IMR-90 (cell line): ENCODE results near the gene TRAF4. TPM values are rescaled to one million over a fixed set of nuclear protein-coding genes. Genes with fewer than 3 reads are reported as not detected.

Source experiments
- ATAC-seq: fragments of 200-7000 bp; cut with Tn5 transposase; 2 replicates; pipeline ENCODE4 v1.9.1; 2020; ENCODE audit warnings: low read depth, mild to moderate bottlenecking, moderate library complexity
- BruUV-seq: library from RNA; stranded (reverse); fragments of 400-500 nt; replicated peaks from 2 replicates; lab custom pipeline; 2021; lab: Mats Ljungman, UMichigan
- CTCF ChIA-PET: fragments of 300-600 bp; formaldehyde crosslinking; extraction: SDS; loops from one replicate; lab custom pipeline; 2021; ENCODE audit warnings: antibody characterized with exemption; lab: Yijun Ruan, JAX
- POLR2A ChIA-PET: fragments of 300-600 bp; sonication (Branson Sonifier 250); formaldehyde crosslinking; loops from one replicate; lab custom pipeline; 2022; ENCODE audit warnings: antibody characterized with exemption; ENCODE audit not compliant: unreplicated experiment; lab: Charles Lee
- DNase-seq: peaks from one replicate; pipeline ENCODE4 v3.0.0; 2013
- H2AFZ ChIP-seq: replicated peaks from 2 replicates; pipeline ENCODE3; 2013; ENCODE audit warnings: low read length, mild to moderate bottlenecking; ENCODE audit not compliant: poor library complexity
- H2AK5ac ChIP-seq: 2 replicates; pipeline ENCODE4 v1.6.1; 2013; ENCODE audit warnings: low read depth, low read length, inconsistent platforms
- H2AK9ac ChIP-seq: replicated peaks from 2 replicates; pipeline ENCODE3; 2013; ENCODE audit warnings: mild to moderate bottlenecking, low read depth, low read length, moderate library complexity; ENCODE audit not compliant: poor library complexity
- H2BK120ac ChIP-seq: 2 replicates; pipeline ENCODE4 v1.6.1; 2013; ENCODE audit warnings: low read depth, low read length, inconsistent platforms
- H2BK15ac ChIP-seq: 3 replicates; pipeline ENCODE4 v1.6.1; 2013; ENCODE audit warnings: low read depth, low read length, inconsistent platforms
- H2BK20ac ChIP-seq: 2 replicates; pipeline ENCODE4 v1.6.1; 2013; ENCODE audit warnings: low read depth, mild to moderate bottlenecking, inconsistent platforms, low read length, moderate library complexity
- H2BK5ac ChIP-seq: 2 replicates; pipeline ENCODE4 v1.6.1; 2013; ENCODE audit warnings: mild to moderate bottlenecking, low read depth, low read length, inconsistent platforms; ENCODE audit not compliant: poor library complexity, severe bottlenecking
- H3K14ac ChIP-seq: replicated peaks from 2 replicates; pipeline ENCODE4 v1.6.1; 2013; ENCODE audit warnings: low read depth, low read length, inconsistent platforms
- H3K18ac ChIP-seq: 2 replicates; pipeline ENCODE4 v1.6.1; 2013; ENCODE audit warnings: low read depth, low read length, control low read depth
- H3K23ac ChIP-seq: 2 replicates; pipeline ENCODE4 v1.6.1; 2013; ENCODE audit warnings: low read depth, low read length, inconsistent platforms
- H3K27ac ChIP-seq: 2 replicates; pipeline ENCODE4 v1.5.1; 2013; ENCODE audit warnings: mild to moderate bottlenecking, control low read depth, low read length; ENCODE audit not compliant: insufficient read depth
- H3K27me3 ChIP-seq: 2 replicates; pipeline ENCODE4 v1.6.1; 2013; ENCODE audit warnings: low read length; ENCODE audit not compliant: control insufficient read depth, insufficient read depth
- H3K36me3 ChIP-seq: 2 replicates; pipeline ENCODE4 v1.6.1; 2013; ENCODE audit warnings: low read length, mixed read lengths; ENCODE audit not compliant: control insufficient read depth, insufficient read depth
- H3K4ac ChIP-seq: 2 replicates; pipeline ENCODE4 v1.6.1; 2013; ENCODE audit warnings: low read depth, low read length, inconsistent platforms
- H3K4me1 ChIP-seq: 2 replicates; pipeline ENCODE4 v1.6.1; 2013; ENCODE audit warnings: low read length, mixed read lengths; ENCODE audit not compliant: control insufficient read depth, insufficient read depth
- H3K4me2 ChIP-seq: 2 replicates; pipeline ENCODE4 v1.6.1; 2013; ENCODE audit warnings: low read depth, mild to moderate bottlenecking, control low read depth, low read length, moderate library complexity
- H3K4me3 ChIP-seq: 2 replicates; pipeline ENCODE4 v1.5.1; 2013; ENCODE audit warnings: low read depth, mild to moderate bottlenecking, control low read depth, low read length, moderate library complexity; ENCODE audit not compliant: insufficient read depth
- H3K56ac ChIP-seq: 2 replicates; pipeline ENCODE4 v1.6.1; 2013; ENCODE audit warnings: low read length, inconsistent platforms; ENCODE audit not compliant: insufficient read depth; ENCODE audit errors: extremely low read depth
- H3K79me1 ChIP-seq, 2 experiments: 2 replicates each; pipeline ENCODE4 v1.6.1; 2013; ENCODE audit warnings: low read length in 2 of 2, inconsistent platforms in 1 of 2, low read depth in 1 of 2
- H3K9ac ChIP-seq: 2 replicates; pipeline ENCODE4 v1.6.1; 2013; ENCODE audit warnings: low read depth, low read length, control low read depth
- H3K9me1 ChIP-seq: 2 replicates; pipeline ENCODE4 v1.6.1; 2013; ENCODE audit warnings: low read length, inconsistent platforms; ENCODE audit not compliant: insufficient read depth
- H3K9me3 ChIP-seq: 2 replicates; pipeline ENCODE4 v1.6.1; 2013; ENCODE audit warnings: low read length; ENCODE audit not compliant: control insufficient read depth, insufficient read depth
- H4K20me1 ChIP-seq: 2 replicates; pipeline ENCODE4 v1.6.1; 2013; ENCODE audit warnings: low read length, inconsistent platforms; ENCODE audit not compliant: insufficient read depth
- H4K5ac ChIP-seq: 2 replicates; pipeline ENCODE4 v1.6.1; 2013; ENCODE audit warnings: mild to moderate bottlenecking, low read depth, low read length, control low read depth
- H4K8ac ChIP-seq, 2 experiments: 2 replicates each; pipeline ENCODE4 v1.6.1; 2013; ENCODE audit warnings: low read depth in 2 of 2, low read length in 2 of 2, control low read depth in 1 of 2, inconsistent platforms in 1 of 2
- H4K91ac ChIP-seq: 2 replicates; pipeline ENCODE4 v1.6.1; 2013; ENCODE audit warnings: low read depth, low read length, inconsistent platforms; ENCODE audit not compliant: insufficient read depth
- CTCF ChIP-seq: conservative IDR thresholded peaks from 2 replicates; pipeline ENCODE4 v1.5.1; 2012; ENCODE audit warnings: mild to moderate bottlenecking, low read depth, low read length, improper control_type of control experiment
- MAFK ChIP-seq: IDR thresholded peaks from 2 replicates; pipeline ENCODE4 v1.6.1; 2012; ENCODE audit warnings: low read depth, low read length, improper control_type of control experiment
- WGBS, 2 experiments: methylation state at CpG; one replicate each; pipeline versions ENCODE4 v1.1.5 to v1.1.7; 2013; ENCODE audit warnings: missing lambda C conversion rate in 2 of 2; ENCODE audit not compliant: insufficient read length in 1 of 2; ENCODE audit errors: extremely low coverage in 2 of 2; 5-methylcytosine and 5-hydroxymethylcytosine counted together
- dilution Hi-C: fragments of 300-500 bp; cut with HindIII; formaldehyde crosslinking; loops from one replicate; pipeline ENCODE4 v1.14.3; 2018; ENCODE audit warnings: low sequenced_read_pairs; ENCODE audit not compliant: unreplicated experiment
- in situ Hi-C: fragments of 300-500 bp; cut with MboI; formaldehyde crosslinking; loops from 3 replicates; pipeline ENCODE4 v1.14.3; 2019; ENCODE audit warnings: low sequenced_read_pairs, inconsistent platforms, mixed read lengths
- intact Hi-C: fragments of 100-400 bp; cut with micrococcal nuclease; formaldehyde crosslinking; loops from 2 replicates; pipeline ENCODE4 v1.10.0; 2022
- polyA plus RNA-seq, 3 experiments: library from polyadenylated mRNA; depleted of rRNA; stranded (reverse); fragments of >200 nt; gene quantifications; 2 replicates each; pipeline ENCODE4 v1.2.3, GENCODE V29; 2012; ENCODE audit warnings: low replicate concordance in 1 of 3
- total RNA-seq: library from RNA; depleted of rRNA; stranded (reverse); fragments of >200 nt; gene quantifications from 2 replicates; pipeline ENCODE4 v1.2.3, GENCODE V29; 2012

Gene TRAF4
- total and polyA plus RNA-seq, 2 of the 4 experiments (the other 2 are of a cell fraction), result 36.9 to 63.2 TPM

- peaks cover 32% of the 10 kb centered on the region for H3K36me3 ChIP-seq
- H4K8ac ChIP-seq, result no peak overlapping the region
- H4K20me1 ChIP-seq, result peaks cover 23% of the 10 kb centered on the region; the same call in 1 of the 2 replicates
- H2BK5ac ChIP-seq, result no peak overlapping the region
- peaks cover 27% of the 10 kb centered on the region for H3K9me1 ChIP-seq
- H3K14ac ChIP-seq, result no peak overlapping the region
- no peaks in the 10 kb centered on the region for H3K27me3 ChIP-seq
- no peak overlapping the region for H2AK9ac ChIP-seq
- no peak overlapping the region for H2AFZ ChIP-seq
- H3K18ac ChIP-seq, result no peak overlapping the region
- no peak overlapping the region for H4K5ac ChIP-seq
- BruUV-seq, result no TSS peak
- H3K79me1 ChIP-seq, result peaks cover 9 to 57% of the 10 kb centered on the region in 2 experiments; a peak in 3 of 4 replicates
- H2AK5ac ChIP-seq, result no peak overlapping the region
- CTCF ChIA-PET, result no interaction called here
- no peak overlapping the region for H2BK20ac ChIP-seq
- H3K4ac ChIP-seq, result no peak overlapping the region
- TF ChIP-seq MAFK (no peak), CTCF (0 out of 2 replicates have a peak, but pooled peaks have one; percentile 3)
- no peak overlapping the region for H2BK120ac ChIP-seq
- no peak overlapping the region for H3K27ac ChIP-seq
- in situ Hi-C loops (no loop called here), intact Hi-C loops (no loop called here), dilution Hi-C loops (no loop called here)
- H3K56ac ChIP-seq, result no peak overlapping the region
- POLR2A ChIA-PET, result no interaction called here
- H3K9me3 ChIP-seq, result no peaks in the 10 kb centered on the region
- 100% methylated on average over 1 of the region's 3 CpGs; no CpG with 5 or more reads in 1 of the 2 experiments for WGBS, 2 experiments
- peak overlapping the region; percentile 21; the same call in 1 of the 2 replicates for H3K23ac ChIP-seq
- H3K9ac ChIP-seq, result no peak overlapping the region
- H2BK15ac ChIP-seq, result no peak overlapping the region
- DNase-seq (no peak), ATAC-seq (no peak)
- peaks cover 21% of the 10 kb centered on the region for H3K4me1 ChIP-seq
- H3K4me2 ChIP-seq, result no peak overlapping the region
- no peak overlapping the region for H4K91ac ChIP-seq
- no peak overlapping the region for H3K4me3 ChIP-seq
These were observed 29.5 kb upstream of the TRAF4 start for GRCh38 chr17:28714281-28714680.
